ENCODE results near the gene ABCA13.

The ABCA13 gene

GRCh38 chr7:48551652-48552051 lies 380.4 kb downstream of the ABCA13 start:
- H3K36me3 ChIP-seq, result no peaks in the 10 kb centered on the region
- no peaks in the 10 kb centered on the region for H3K27me3 ChIP-seq
- no peak for DNase-seq
- H3K9me3 ChIP-seq, result no peaks in the 10 kb centered on the region
- no peak overlapping the region for H3K4me3 ChIP-seq
- H3K4me1 ChIP-seq, result no peaks in the 10 kb centered on the region
- H3K27ac ChIP-seq, result no peak overlapping the region
- TF ChIP-seq CTCF (IDR thresholded peaks at IDR 0.05), result no peak
- intact Hi-C loops (cut with DNase I; ENCODE audit: low total_unique reads), result no loop called here

DNA sequence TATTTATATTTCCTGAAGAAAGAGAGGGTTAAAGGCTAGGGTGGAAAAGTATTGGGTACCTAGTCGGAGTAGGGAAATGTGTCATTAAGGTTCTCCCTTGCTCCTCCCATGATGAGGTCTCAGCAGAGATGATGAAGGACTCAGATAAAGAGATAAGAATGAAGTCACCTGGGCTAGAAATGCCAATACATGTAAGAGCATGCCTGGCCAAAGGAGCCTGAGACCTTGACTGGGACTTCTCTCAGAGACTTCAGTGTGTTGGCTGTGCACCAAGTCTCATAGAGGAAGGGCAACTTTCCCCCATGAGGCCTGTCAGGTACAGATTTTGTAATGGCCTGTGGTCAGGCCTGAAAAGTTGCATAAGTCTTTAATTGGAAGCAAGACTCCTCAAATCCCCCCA lies 392.1 kb downstream of the ABCA13 start:
- no peak for DNase-seq
- Histone ChIP-seq H3K36me3 (no peaks in the 10 kb centered on the region), H3K4me1 (no peaks in the 10 kb centered on the region), H3K9me3 (no peaks in the 10 kb centered on the region), H3K27ac (no peak overlapping the region), H3K4me3 (no peak overlapping the region), H3K27me3 (no peaks in the 10 kb centered on the region)
- intact Hi-C loops (cut with DNase I; ENCODE audit: low total_unique reads), result no loop called here
- TF ChIP-seq CTCF (IDR thresholded peaks at IDR 0.05), result no peak

DNA sequence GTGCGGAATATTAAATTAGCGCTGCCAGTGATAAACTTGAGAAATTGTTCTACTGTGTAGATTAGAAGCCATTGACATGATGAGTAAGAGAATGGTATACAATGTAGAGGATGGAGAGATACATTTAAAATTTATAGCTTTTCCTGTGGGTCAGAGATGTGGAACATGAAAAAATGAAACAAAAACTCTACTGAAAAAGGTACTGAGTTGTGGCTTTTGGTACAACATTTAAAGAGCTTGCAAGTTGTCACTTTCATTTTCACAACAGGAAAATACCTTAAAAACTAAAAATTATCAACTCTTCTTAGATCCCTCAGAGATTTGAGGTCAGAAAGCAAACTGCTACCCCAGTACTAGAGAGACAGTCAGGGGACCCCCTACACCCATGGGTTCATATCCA lies 404.3 kb downstream of the ABCA13 start:
- no peak for DNase-seq
- Histone ChIP-seq H3K27ac (no peak overlapping the region), H3K4me1 (no peaks in the 10 kb centered on the region), H3K9me3 (no peaks in the 10 kb centered on the region), H3K4me3 (no peak overlapping the region), H3K36me3 (no peaks in the 10 kb centered on the region), H3K27me3 (no peaks in the 10 kb centered on the region)
- no peak for TF ChIP-seq CTCF (IDR thresholded peaks at IDR 0.05)
- intact Hi-C loops (cut with DNase I; ENCODE audit: low total_unique reads), result no loop called here

DNA sequence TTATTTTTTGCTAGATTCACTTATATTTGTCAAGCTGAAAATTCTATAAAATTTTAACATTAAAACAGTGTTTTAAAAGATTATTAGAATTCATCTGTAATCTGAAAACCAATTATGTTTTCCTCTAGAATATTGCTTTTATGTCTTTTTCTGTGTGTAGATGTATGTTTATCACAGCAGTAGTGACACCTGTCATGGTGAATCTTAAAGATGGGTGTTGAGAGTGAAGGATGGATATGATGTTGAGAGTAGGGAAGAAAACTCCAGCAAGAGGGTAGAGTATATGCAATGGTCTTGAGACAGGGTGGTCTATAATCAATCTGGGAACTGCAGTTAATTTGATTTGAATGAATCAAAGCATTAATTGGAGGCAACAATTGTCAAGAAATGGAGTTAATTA lies 416.2 kb downstream of the ABCA13 start:
- intact Hi-C loops (cut with DNase I; ENCODE audit: low total_unique reads), result no loop called here
- no peak overlapping the region for H3K27ac ChIP-seq
- no peak for DNase-seq
- H3K9me3 ChIP-seq, result no peaks in the 10 kb centered on the region
- H3K4me1 ChIP-seq, result no peaks in the 10 kb centered on the region
- no peaks in the 10 kb centered on the region for H3K27me3 ChIP-seq
- no peaks in the 10 kb centered on the region for H3K36me3 ChIP-seq
- no peak for TF ChIP-seq CTCF (IDR thresholded peaks at IDR 0.05)
- no peak overlapping the region for H3K4me3 ChIP-seq

DNA sequence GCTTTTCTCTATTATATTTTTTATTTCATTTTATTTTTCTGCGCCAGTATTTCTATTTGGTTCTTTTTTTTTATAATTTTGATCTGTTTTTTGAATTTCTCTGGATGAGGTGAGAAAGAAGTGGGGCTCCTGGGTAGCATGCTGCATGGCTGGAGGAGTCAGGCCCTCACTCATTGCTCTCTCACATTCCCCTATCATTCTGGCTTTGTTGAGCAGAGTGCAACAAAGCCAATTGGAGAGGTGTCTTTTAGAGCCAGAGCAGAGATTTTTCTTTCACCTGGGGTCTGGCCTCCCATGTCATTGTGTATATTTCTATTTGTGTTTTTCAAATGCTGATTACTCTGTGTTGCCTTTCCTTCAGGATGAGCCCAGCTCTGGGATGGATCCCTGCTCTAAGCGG lies 423.1 kb downstream of the ABCA13 start:
- Histone ChIP-seq H3K9me3 (no peaks in the 10 kb centered on the region), H3K4me3 (no peak overlapping the region), H3K27ac (no peak overlapping the region), H3K4me1 (no peaks in the 10 kb centered on the region), H3K27me3 (no peaks in the 10 kb centered on the region), H3K36me3 (no peaks in the 10 kb centered on the region)
- no peak for TF ChIP-seq CTCF (IDR thresholded peaks at IDR 0.05)
- intact Hi-C loops (cut with DNase I; ENCODE audit: low total_unique reads), result no loop called here
- no peak for DNase-seq

DNA sequence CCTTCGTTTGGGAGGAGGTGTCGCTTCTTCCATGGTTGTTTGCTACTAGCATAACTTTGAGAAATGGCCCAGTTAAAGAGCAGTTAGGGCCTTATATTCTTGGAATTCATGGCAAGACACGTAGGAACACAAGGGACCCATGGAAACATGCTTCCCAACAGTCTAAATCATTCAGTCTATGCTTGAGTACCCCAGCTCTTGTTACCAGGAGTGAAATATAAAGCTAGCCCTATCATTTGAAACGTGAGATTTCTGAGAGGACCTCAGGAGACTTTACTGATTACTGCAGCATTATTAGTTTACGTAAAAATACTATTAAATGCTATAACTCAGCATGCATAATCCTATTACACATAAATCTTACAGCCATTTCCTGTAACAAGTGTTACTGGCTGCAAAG lies 424.5 kb downstream of the ABCA13 start:
- Histone ChIP-seq H3K27ac (no peak overlapping the region), H3K4me1 (no peaks in the 10 kb centered on the region), H3K36me3 (no peaks in the 10 kb centered on the region), H3K4me3 (no peak overlapping the region), H3K9me3 (no peaks in the 10 kb centered on the region), H3K27me3 (no peaks in the 10 kb centered on the region)
- DNase-seq, result no peak
- intact Hi-C loops (cut with DNase I; ENCODE audit: low total_unique reads), result no loop called here
- no peak for TF ChIP-seq CTCF (IDR thresholded peaks at IDR 0.05)
